ENCODE results near the gene ATF2. TPM values are rescaled to one million over a fixed set of nuclear protein-coding genes. Genes with fewer than 3 reads are reported as not detected.

Gene ATF2
- total RNA-seq, 2 experiments from 2014 or later: 57.9 to 62.1 TPM

- ChIA-PET POLR2A (no interaction called here), CTCF (interaction anchor here (0.6 kb wide), 1 partner anchor 340 kb away, joined by 5 read pairs; no protein-coding TSS in a partner anchor)
- H3K27me3 Mint-ChIP-seq: no peaks in the 10 kb centered on the region
- no peak overlapping the region for H3K4me3 Mint-ChIP-seq
- no peaks in the 10 kb centered on the region for H3K9me3 Mint-ChIP-seq
- peak; percentile 30 for DNase-seq
- H3K36me3 Mint-ChIP-seq (ENCODE audit: low read depth): no peaks in the 10 kb centered on the region
- peaks cover 4% of the 10 kb centered on the region for H3K4me1 Mint-ChIP-seq
- H3K27ac Mint-ChIP-seq: no peak overlapping the region
Measured at GRCh38 chr2:175030380-175031271, 137.4 kb downstream of the ATF2 start.

GRCh38 chr2:175027755-175028154 is 140.2 kb downstream of the ATF2 start:
- ChIA-PET POLR2A (no interaction called here), CTCF (interaction anchor here (0.6 kb wide), 2 partner anchors 9 to 584 kb away, joined by 3 read pairs; no protein-coding TSS in a partner anchor)
- Mint-ChIP-seq H3K4me1 (peaks cover 4% of the 10 kb centered on the region), H3K36me3 (ENCODE audit: low read depth) (no peaks in the 10 kb centered on the region), H3K9me3 (no peaks in the 10 kb centered on the region), H3K27ac (no peak overlapping the region), H3K4me3 (no peak overlapping the region), H3K27me3 (no peaks in the 10 kb centered on the region)
- no peak for DNase-seq

GRCh38 chr2:175026385-175026784 is 141.6 kb downstream of the ATF2 start:
- POLR2A ChIA-PET: no interaction called here
- H3K4me1 Mint-ChIP-seq: peaks cover 4% of the 10 kb centered on the region
- CTCF ChIA-PET: no interaction called here
- no peak overlapping the region for H3K27ac Mint-ChIP-seq
- H3K36me3 Mint-ChIP-seq (ENCODE audit: low read depth): no peaks in the 10 kb centered on the region
- no peaks in the 10 kb centered on the region for H3K27me3 Mint-ChIP-seq
- DNase-seq: no peak
- H3K4me3 Mint-ChIP-seq: no peak overlapping the region
- H3K9me3 Mint-ChIP-seq: no peaks in the 10 kb centered on the region

- peaks cover 4% of the 10 kb centered on the region for H3K4me1 Mint-ChIP-seq
- no peaks in the 10 kb centered on the region for H3K36me3 Mint-ChIP-seq (ENCODE audit: low read depth)
- H3K27me3 Mint-ChIP-seq: no peaks in the 10 kb centered on the region
- DNase-seq: no peak
- no peak overlapping the region for H3K27ac Mint-ChIP-seq
- CTCF ChIA-PET: no interaction called here
- POLR2A ChIA-PET: no interaction called here
- H3K4me3 Mint-ChIP-seq: no peak overlapping the region
- H3K9me3 Mint-ChIP-seq: no peaks in the 10 kb centered on the region
Measured at GRCh38 chr2:175025946-175026345, 142.1 kb downstream of the ATF2 start.

GRCh38 chr2:175025233-175025632 is 142.8 kb downstream of the ATF2 start:
- DNase-seq: no peak
- ChIA-PET CTCF (no interaction called here), POLR2A (no interaction called here)
- Mint-ChIP-seq H3K27me3 (no peaks in the 10 kb centered on the region), H3K36me3 (ENCODE audit: low read depth) (no peaks in the 10 kb centered on the region), H3K27ac (no peak overlapping the region), H3K4me1 (peaks cover under 1% of the 10 kb centered on the region), H3K4me3 (no peak overlapping the region), H3K9me3 (no peaks in the 10 kb centered on the region)

- CTCF ChIA-PET: interaction anchor here (1.2 kb wide), 1 partner anchor 17 kb away, joined by 3 read pairs; the partner anchor contains the start of gene CHN1
- Mint-ChIP-seq H3K9me3 (no peaks in the 10 kb centered on the region), H3K27ac (no peak overlapping the region), H3K4me3 (no peak overlapping the region), H3K36me3 (ENCODE audit: low read depth) (no peaks in the 10 kb centered on the region), H3K27me3 (no peaks in the 10 kb centered on the region), H3K4me1 (no peaks in the 10 kb centered on the region)
- DNase-seq: no peak
- POLR2A ChIA-PET: no interaction called here
Measured at GRCh38 chr2:175022923-175023322, 145.1 kb downstream of the ATF2 start.

Small RNA genes within 50 kb of the gene (microRNA-seq; reads per million reads assigned to microRNA genes)
- gene MIR933 (ENCODE audit: borderline microRNAs expressed, borderline replicate concordance): not detected

Other genes starting within 250 kb of the ATF2 start
- 1 to 10 TPM in 1 of 2 experiments, under 1 TPM in 1; 0.62 to 1.2 TPM for gene CHN1, start 162.8 kb downstream of the ATF2 start, total RNA-seq
- 100 to 1,000 TPM; 191 to 213 TPM for gene ATP5MC3, start 13.5 kb upstream of the ATF2 start, total RNA-seq